K562 (cell line): ENCODE measurements around the gene PNPLA1. TPM values are rescaled to one million over a fixed set of nuclear protein-coding genes. Genes with fewer than 3 reads are reported as not detected.

Experiments used
- BRD4 ChIP-seq: fragments of 200-600 bp; sonication (generic); IDR thresholded peaks from 2 replicates; pipeline ENCODE4 v1.6.1; 2017; ENCODE audit warnings: inconsistent platforms
- CEBPB ChIP-seq: fragments of 450-650 bp; IDR thresholded peaks from 2 replicates; pipeline ENCODE4 v1.6.1; 2016; ENCODE audit warnings: missing genetic modification characterization, missing compliant biosample characterization
- CHD1 ChIP-seq: fragments of 200-600 bp; sonication (generic); IDR thresholded peaks from one replicate; pipeline ENCODE4 v1.6.1; 2012; ENCODE audit warnings: mild to moderate bottlenecking, moderate library complexity, low read length, inconsistent platforms
- ELF4 ChIP-seq: fragments of 450-650 bp; formaldehyde crosslinking; IDR thresholded peaks from 2 replicates; pipeline ENCODE4 v1.4.0; 2022; ENCODE audit warnings: missing genetic modification characterization
- MTA1 ChIP-seq: fragments of 450-650 bp; IDR thresholded peaks from 2 replicates; pipeline ENCODE4 v1.6.1; 2017; ENCODE audit warnings: borderline replicate concordance
- OTX1 ChIP-seq: fragments of 450-650 bp; formaldehyde crosslinking; IDR thresholded peaks from 2 replicates; pipeline ENCODE4 v1.4.0; 2022; ENCODE audit warnings: mild to moderate bottlenecking
- POLR2H ChIP-seq: IDR thresholded peaks from 2 replicates; pipeline ENCODE4 v1.6.1; 2016; ENCODE audit warnings: missing genetic modification characterization, low read depth, mild to moderate bottlenecking, control low read depth, missing compliant biosample characterization, moderate library complexity
- RFX1 ChIP-seq: fragments of 450-650 bp; IDR thresholded peaks from 2 replicates; pipeline ENCODE4 v1.6.1; 2016; ENCODE audit warnings: mild to moderate bottlenecking, moderate library complexity
- SLC30A9 ChIP-seq: fragments of 250-450 bp; sonication (Bioruptor Pico); IDR thresholded peaks from 2 replicates; pipeline ENCODE4 v1.8.0; 2022; ENCODE audit warnings: mild to moderate bottlenecking, moderate library complexity
- SRSF1 ChIP-seq: fragments of 200-400 bp; formaldehyde crosslinking; IDR thresholded peaks from 2 replicates; pipeline ENCODE4 v1.6.1; 2017; ENCODE audit warnings: mild to moderate bottlenecking, low read depth, low read length, moderate library complexity
- TAF15 ChIP-seq: fragments of 200-400 bp; formaldehyde crosslinking; IDR thresholded peaks from 2 replicates; pipeline ENCODE4 v1.6.1; 2017; ENCODE audit warnings: mild to moderate bottlenecking, low read depth, low read length, moderate library complexity
- ZNF197 ChIP-seq: fragments of 200-800 bp; sonication (Bioruptor generic); IDR thresholded peaks from 2 replicates; pipeline ENCODE4 v1.6.1; 2016; ENCODE audit warnings: low read depth, missing genetic modification characterization, missing compliant biosample characterization
- ZNF316 ChIP-seq: fragments of 450-650 bp; IDR thresholded peaks from 2 replicates; pipeline ENCODE4 v1.6.1; 2016
- ZNF384 ChIP-seq: IDR thresholded peaks from 2 replicates; pipeline ENCODE4 v1.6.1; 2012; ENCODE audit warnings: low read depth, low read length, improper control_type of control experiment
- ZNF551 ChIP-seq: fragments of 250-450 bp; sonication (Bioruptor Pico); IDR thresholded peaks from 2 replicates; pipeline ENCODE4 v1.5.0; 2021; ENCODE audit warnings: mild to moderate bottlenecking, moderate library complexity
- ZNF764 ChIP-seq: fragments of 250-450 bp; sonication (Bioruptor Pico); IDR thresholded peaks from 2 replicates; pipeline ENCODE4 v1.4.0; 2020; ENCODE audit warnings: low read depth, mild to moderate bottlenecking, moderate library complexity
- ZNF778 ChIP-seq: fragments of 450-650 bp; formaldehyde crosslinking; IDR thresholded peaks from 2 replicates; pipeline ENCODE4 v1.4.0; 2020; ENCODE audit warnings: mild to moderate bottlenecking, moderate library complexity
- ZNF830 ChIP-seq: fragments of 250-450 bp; sonication (Bioruptor Pico); IDR thresholded peaks from 2 replicates; pipeline ENCODE4 v1.5.0; 2021; ENCODE audit warnings: mild to moderate bottlenecking
- polyA plus RNA-seq, 8 experiments: library from polyadenylated mRNA; depleted of rRNA in 4 of 8; stranded (reverse) in 5 of 8; unstranded in 3 of 8; fragments of >200 nt; fragmentation: Nextera tagmentation in 2 of 8; fragmentation: Illumina TruSeq in 1 of 8; extraction: Ambion mirVana in 2 of 8; extraction: Trizol in 1 of 8; gene quantifications; 2 replicates each; pipeline versions ENCODE4 v1.2.1 to v1.2.3, GENCODE V29; 2011 to 2014; ENCODE audit warnings: inconsistent platforms in 1 of 8, missing spikeins in 1 of 8
- total RNA-seq, 7 experiments: library from RNA; depleted of rRNA in 6 of 7; stranded (reverse); fragments of >200 nt in 6 of 7; fragmentation: Illumina TruSeq in 2 of 7; extraction: Trizol in 2 of 7; gene quantifications; 2 replicates each; pipeline versions ENCODE4 v1.2.1 to v1.2.3, GENCODE V29; 2011 to 2021; ENCODE audit warnings: low replicate concordance in 1 of 7
- TF ChIP-seq, protein P1 (sequence below): fragments of 250-450 bp; sonication (Bioruptor Pico); IDR thresholded peaks from 2 replicates; pipeline ENCODE4 v1.5.0; 2020; ENCODE audit warnings: mild to moderate bottlenecking
- TF ChIP-seq, protein P2 (sequence below): sonication (generic); formaldehyde crosslinking; IDR thresholded peaks from 2 replicates; pipeline ENCODE4 v1.9.0; 2022; ENCODE audit warnings: mild to moderate bottlenecking, missing genetic modification reagents
- TF ChIP-seq, protein P3 (sequence below): sonication (generic); formaldehyde crosslinking; IDR thresholded peaks from 2 replicates; pipeline ENCODE4 v1.8.0; 2022; ENCODE audit warnings: mild to moderate bottlenecking, missing genetic modification reagents, borderline replicate concordance
- TF ChIP-seq, protein P4 (sequence below): fragments of 450-650 bp; formaldehyde crosslinking; IDR thresholded peaks from 2 replicates; pipeline ENCODE4 v1.4.0; 2020; ENCODE audit warnings: mild to moderate bottlenecking
- TF ChIP-seq, protein P5 (sequence below): fragments of 250-450 bp; sonication (Bioruptor Pico); IDR thresholded peaks from 2 replicates; pipeline ENCODE4 v1.8.0; 2021; ENCODE audit warnings: moderate library complexity, mild to moderate bottlenecking, inconsistent platforms

The PNPLA1 gene
- total and polyA plus RNA-seq, 9 of the 15 experiments (the other 6 are each of a cell fraction or from before 2014, with no cell fraction given), result 0.04 to 0.27 (median 0.13) TPM; not detected in 2

DNA sequence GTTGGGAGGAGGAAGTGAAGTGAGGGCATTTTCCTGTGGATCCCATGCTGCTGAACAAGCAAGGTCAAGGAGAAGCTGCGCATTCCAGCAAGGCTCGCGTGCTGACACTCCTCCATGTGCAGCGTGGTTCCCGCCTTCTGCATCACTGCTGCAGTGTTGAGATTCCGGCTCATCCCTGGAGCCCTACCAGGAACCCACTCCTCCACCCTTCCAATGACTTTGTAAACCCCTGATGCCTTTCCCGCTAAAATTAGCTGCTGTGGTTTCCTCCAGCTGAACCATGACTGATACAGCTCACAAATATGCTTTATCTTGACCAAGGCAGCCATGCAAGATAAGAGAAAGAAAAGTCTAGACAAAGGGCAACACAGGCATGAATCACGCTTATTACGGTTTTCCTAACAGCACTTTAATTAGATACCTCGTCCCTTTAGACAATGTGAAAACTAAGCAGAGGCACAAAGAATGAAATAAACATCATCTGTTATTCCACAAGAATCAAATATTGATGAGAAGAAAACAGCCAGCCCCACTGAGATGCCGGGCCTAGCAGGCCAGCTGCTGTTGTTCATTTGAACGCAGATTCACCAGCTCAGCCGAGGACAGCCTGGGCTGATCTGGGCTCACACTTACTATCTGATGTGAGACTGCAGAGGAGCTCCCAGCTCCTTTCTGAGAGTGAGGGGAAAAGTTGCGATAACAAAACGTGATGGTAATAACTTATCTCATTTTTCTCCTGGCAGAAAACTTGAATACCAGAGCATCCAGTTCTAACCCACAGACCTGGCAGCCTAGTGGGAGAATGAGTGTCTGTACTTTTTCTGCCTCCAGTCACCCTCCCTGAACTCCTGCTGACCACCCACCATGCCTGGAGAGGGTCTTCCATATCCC lies 81.1 kb downstream of the PNPLA1 start (continued):
- no peak for TF ChIP-seq ZNF384
- TF ChIP-seq, protein P1, sequence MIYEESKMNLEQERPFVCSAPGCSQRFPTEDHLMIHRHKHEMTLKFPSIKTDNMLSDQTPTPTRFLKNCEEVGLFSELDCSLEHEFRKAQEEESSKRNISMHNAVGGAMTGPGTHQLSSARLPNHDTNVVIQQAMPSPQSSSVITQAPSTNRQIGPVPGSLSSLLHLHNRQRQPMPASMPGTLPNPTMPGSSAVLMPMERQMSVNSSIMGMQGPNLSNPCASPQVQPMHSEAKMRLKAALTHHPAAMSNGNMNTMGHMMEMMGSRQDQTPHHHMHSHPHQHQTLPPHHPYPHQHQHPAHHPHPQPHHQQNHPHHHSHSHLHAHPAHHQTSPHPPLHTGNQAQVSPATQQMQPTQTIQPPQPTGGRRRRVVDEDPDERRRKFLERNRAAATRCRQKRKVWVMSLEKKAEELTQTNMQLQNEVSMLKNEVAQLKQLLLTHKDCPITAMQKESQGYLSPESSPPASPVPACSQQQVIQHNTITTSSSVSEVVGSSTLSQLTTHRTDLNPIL (CRISPR knock-in tag), result no peak
- TF ChIP-seq CEBPB, result no peak
- peak; percentile 89 for TF ChIP-seq MTA1
- no peak for TF ChIP-seq POLR2H (tag)
- no peak for TF ChIP-seq TAF15
- TF ChIP-seq, protein P2, sequence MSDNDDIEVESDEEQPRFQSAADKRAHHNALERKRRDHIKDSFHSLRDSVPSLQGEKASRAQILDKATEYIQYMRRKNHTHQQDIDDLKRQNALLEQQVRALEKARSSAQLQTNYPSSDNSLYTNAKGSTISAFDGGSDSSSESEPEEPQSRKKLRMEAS (CRISPR knock-in tag), result peak; percentile 84
- TF ChIP-seq RFX1, result no peak
- TF ChIP-seq, protein P3, sequence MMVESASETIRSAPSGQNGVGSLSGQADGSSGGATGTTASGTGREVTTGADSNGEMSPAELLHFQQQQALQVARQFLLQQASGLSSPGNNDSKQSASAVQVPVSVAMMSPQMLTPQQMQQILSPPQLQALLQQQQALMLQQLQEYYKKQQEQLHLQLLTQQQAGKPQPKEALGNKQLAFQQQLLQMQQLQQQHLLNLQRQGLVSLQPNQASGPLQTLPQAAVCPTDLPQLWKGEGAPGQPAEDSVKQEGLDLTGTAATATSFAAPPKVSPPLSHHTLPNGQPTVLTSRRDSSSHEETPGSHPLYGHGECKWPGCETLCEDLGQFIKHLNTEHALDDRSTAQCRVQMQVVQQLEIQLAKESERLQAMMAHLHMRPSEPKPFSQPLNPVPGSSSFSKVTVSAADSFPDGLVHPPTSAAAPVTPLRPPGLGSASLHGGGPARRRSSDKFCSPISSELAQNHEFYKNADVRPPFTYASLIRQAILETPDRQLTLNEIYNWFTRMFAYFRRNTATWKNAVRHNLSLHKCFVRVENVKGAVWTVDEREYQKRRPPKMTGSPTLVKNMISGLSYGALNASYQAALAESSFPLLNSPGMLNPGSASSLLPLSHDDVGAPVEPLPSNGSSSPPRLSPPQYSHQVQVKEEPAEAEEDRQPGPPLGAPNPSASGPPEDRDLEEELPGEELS, result no peak
- TF ChIP-seq SLC30A9, result no peak
- TF ChIP-seq ZNF830 (CRISPR knock-in tag), result no peak
- TF ChIP-seq ZNF551 (CRISPR knock-in tag), result no peak
- TF ChIP-seq BRD4, result no peak
- no peak for TF ChIP-seq CHD1
- TF ChIP-seq, protein P4, sequence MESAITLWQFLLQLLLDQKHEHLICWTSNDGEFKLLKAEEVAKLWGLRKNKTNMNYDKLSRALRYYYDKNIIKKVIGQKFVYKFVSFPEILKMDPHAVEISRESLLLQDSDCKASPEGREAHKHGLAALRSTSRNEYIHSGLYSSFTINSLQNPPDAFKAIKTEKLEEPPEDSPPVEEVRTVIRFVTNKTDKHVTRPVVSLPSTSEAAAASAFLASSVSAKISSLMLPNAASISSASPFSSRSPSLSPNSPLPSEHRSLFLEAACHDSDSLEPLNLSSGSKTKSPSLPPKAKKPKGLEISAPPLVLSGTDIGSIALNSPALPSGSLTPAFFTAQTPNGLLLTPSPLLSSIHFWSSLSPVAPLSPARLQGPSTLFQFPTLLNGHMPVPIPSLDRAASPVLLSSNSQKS (CRISPR knock-in tag), result no peak
- no peak for TF ChIP-seq ZNF764 (CRISPR knock-in tag)
- TF ChIP-seq ZNF197, result peak; percentile 80; the same call in 1 of the 2 replicates
- TF ChIP-seq ZNF316, result no peak
- no peak for TF ChIP-seq OTX1 (CRISPR knock-in tag)
- peak; percentile 90 for TF ChIP-seq ELF4
- no peak for TF ChIP-seq SRSF1
- no peak for TF ChIP-seq ZNF778 (CRISPR knock-in tag)
- TF ChIP-seq, protein P5, sequence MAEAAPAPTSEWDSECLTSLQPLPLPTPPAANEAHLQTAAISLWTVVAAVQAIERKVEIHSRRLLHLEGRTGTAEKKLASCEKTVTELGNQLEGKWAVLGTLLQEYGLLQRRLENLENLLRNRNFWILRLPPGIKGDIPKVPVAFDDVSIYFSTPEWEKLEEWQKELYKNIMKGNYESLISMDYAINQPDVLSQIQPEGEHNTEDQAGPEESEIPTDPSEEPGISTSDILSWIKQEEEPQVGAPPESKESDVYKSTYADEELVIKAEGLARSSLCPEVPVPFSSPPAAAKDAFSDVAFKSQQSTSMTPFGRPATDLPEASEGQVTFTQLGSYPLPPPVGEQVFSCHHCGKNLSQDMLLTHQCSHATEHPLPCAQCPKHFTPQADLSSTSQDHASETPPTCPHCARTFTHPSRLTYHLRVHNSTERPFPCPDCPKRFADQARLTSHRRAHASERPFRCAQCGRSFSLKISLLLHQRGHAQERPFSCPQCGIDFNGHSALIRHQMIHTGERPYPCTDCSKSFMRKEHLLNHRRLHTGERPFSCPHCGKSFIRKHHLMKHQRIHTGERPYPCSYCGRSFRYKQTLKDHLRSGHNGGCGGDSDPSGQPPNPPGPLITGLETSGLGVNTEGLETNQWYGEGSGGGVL (CRISPR knock-in tag), result no peak
